Stomach (tissue), 9 donors: ENCODE measurements around the gene MED13L. TPM values are rescaled to one million over a fixed set of nuclear protein-coding genes. Genes with fewer than 3 reads are reported as not detected.

Source experiments
- DNase-seq, 2 donors: peaks; one replicate each; pipeline versions ENCODE4 v3.0.0 to v3.0.0-alpha.2; 2013 to 2019
- H3K27ac ChIP-seq, 5 donors: fragments of 200-600 bp in 4 of 5; sonication (generic) in 4 of 5; one replicate each; pipeline ENCODE4 v1.5.1; 2013 to 2019; ENCODE audit warnings: mild to moderate bottlenecking in 1 of 5, moderate library complexity in 1 of 5
- H3K27me3 ChIP-seq, 3 donors: fragments of 200-600 bp; sonication (generic); one replicate each; pipeline ENCODE4 v1.5.1; 2017 to 2019; ENCODE audit warnings: mixed run types in 1 of 3
- H3K36me3 ChIP-seq, 4 donors: fragments of 200-600 bp; sonication (generic); 1 replicate in 3 of 4; 2 replicates in 1 of 4; pipeline ENCODE4 v1.5.1; 2016 to 2019
- H3K4me1 ChIP-seq, 4 donors: fragments of 200-600 bp; sonication (generic); one replicate each; pipeline ENCODE4 v1.5.1; 2016 to 2019
- H3K4me3 ChIP-seq, 4 donors: fragments of 200-600 bp; sonication (generic) in 3 of 4; one replicate each; pipeline ENCODE4 v1.5.1; 2016 to 2019; ENCODE audit warnings: mild to moderate bottlenecking in 1 of 4
- H3K9me3 ChIP-seq, 4 donors: fragments of 200-600 bp; sonication (generic); one replicate each; pipeline ENCODE4 v1.5.1; 2016 to 2019
- CTCF ChIP-seq, 7 experiments: fragments of 450-650 bp in 4 of 7; fragments of 200-600 bp in 3 of 7; sonication (generic) in 3 of 7; IDR thresholded peaks; one replicate each; pipeline ENCODE4 v1.5.1; 2016 to 2019; ENCODE audit warnings: antibody characterized with exemption in 7 of 7, control low read depth in 2 of 7, mild to moderate bottlenecking in 1 of 7
- EP300 ChIP-seq: sonication (generic); formaldehyde crosslinking; IDR thresholded peaks from one replicate; pipeline ENCODE4 v1.6.1; 2017; ENCODE audit warnings: antibody characterized with exemption
- POLR2A ChIP-seq, 4 donors: fragments of 450-650 bp; IDR thresholded peaks; one replicate each; pipeline ENCODE4 v1.6.1; 2016; ENCODE audit warnings: antibody characterized with exemption in 4 of 4, control low read depth in 2 of 4, mild to moderate bottlenecking in 1 of 4, moderate library complexity in 1 of 4
- POLR2AphosphoS5 ChIP-seq, 3 donors: sonication (generic); formaldehyde crosslinking; IDR thresholded peaks; one replicate each; pipeline ENCODE4 v1.6.1; 2016; ENCODE audit warnings: antibody characterized with exemption in 3 of 3
- WGBS, 5 donors: extraction: QIAGEN DNeasy Blood & Tissue Kit in 3 of 5; methylation state at CpG; one replicate each; pipeline versions ENCODE4 v1.1.5 to v1.1.7; 2013 to 2018; 5-methylcytosine and 5-hydroxymethylcytosine counted together
- intact Hi-C: fragments of 100-400 bp; cut with DNase I; formaldehyde crosslinking; loops from one replicate; pipeline ENCODE4 v1.15.1; 2023; ENCODE audit warnings: low total_unique reads
- polyA plus RNA-seq, 3 donors: library from polyadenylated mRNA; stranded (reverse); fragments of 200-250 nt; gene quantifications; one replicate each; pipeline ENCODE4 v1.2.3, GENCODE V29; 2013
- total RNA-seq, 5 donors: library from RNA; depleted of rRNA; stranded (reverse); fragments of >200 nt; gene quantifications; one replicate each; pipeline versions ENCODE4 v1.1.0 to v1.2.3, GENCODE V29; 2014 to 2016
- donor health status: healthy with polysubstance abuse.
- donor health status: Bipolar disorder and iron deficiency.
- donor health status: healthy.

MED13L gene
- total and polyA plus RNA-seq, 8 donors: 10.4 to 305 (median 72.7) TPM

DNA sequence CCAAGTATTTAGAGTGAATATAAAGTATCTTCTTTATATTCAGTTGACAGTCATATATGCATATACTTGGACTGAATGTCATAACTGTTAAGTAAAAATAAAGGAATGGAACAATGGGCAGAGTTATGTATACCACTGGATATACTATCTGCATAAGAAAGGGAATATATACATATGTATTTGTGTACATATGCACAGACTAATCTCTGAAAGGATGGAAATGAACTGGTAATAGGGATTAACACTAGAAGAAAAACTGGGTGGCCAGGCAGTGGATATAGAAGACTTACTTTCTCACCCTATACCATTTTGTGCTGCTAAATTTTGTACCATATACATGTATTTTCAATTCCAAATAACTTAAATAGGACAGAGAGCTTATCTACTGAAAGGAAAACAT lies 200.1 kb downstream of the MED13L start:
- H3K27me3 ChIP-seq: no peaks in the 10 kb centered on the region
- H3K36me3 ChIP-seq: no peaks in the 10 kb centered on the region
- intact Hi-C loops: no loop called here
- no peak overlapping the region for H3K4me3 ChIP-seq
- no peaks in the 10 kb centered on the region for H3K9me3 ChIP-seq
- no peak overlapping the region for H3K27ac ChIP-seq
- no peak for DNase-seq
- H3K4me1 ChIP-seq: peaks cover 0 to 50% (median 23%) of the 10 kb centered on the region in 4 donors
- no peak for TF ChIP-seq POLR2AphosphoS5 (IDR thresholded peaks at IDR 0.05)
- TF ChIP-seq CTCF (IDR thresholded peaks at IDR 0.05): no peak
- TF ChIP-seq POLR2A (IDR thresholded peaks at IDR 0.05): no peak
- TF ChIP-seq EP300: no peak

GRCh38 chr12:116076399-116076798 lies 201.1 kb downstream of the MED13L start:
- no peaks in the 10 kb centered on the region for H3K27me3 ChIP-seq
- peaks cover 0 to 52% (median 26%) of the 10 kb centered on the region in 4 donors for H3K4me1 ChIP-seq
- no peaks in the 10 kb centered on the region for H3K36me3 ChIP-seq
- TF ChIP-seq POLR2AphosphoS5 (IDR thresholded peaks at IDR 0.05) (no peak), CTCF (IDR thresholded peaks at IDR 0.05) (no peak), POLR2A (IDR thresholded peaks at IDR 0.05) (no peak), EP300 (no peak)
- WGBS, 5 donors: 90 to 100% (median 95%) methylated on average over 1 of the region's 1 CpG
- H3K9me3 ChIP-seq: no peaks in the 10 kb centered on the region
- no peak for DNase-seq
- intact Hi-C loops: no loop called here
- H3K27ac ChIP-seq: no peak overlapping the region
- no peak overlapping the region for H3K4me3 ChIP-seq

- Histone ChIP-seq H3K4me1 (peaks cover 1 to 45% (median 21%) of the 10 kb centered on the region in 4 donors), H3K36me3 (no peaks in the 10 kb centered on the region), H3K27me3 (no peaks in the 10 kb centered on the region), H3K9me3 (no peaks in the 10 kb centered on the region), H3K4me3 (no peak overlapping the region), H3K27ac (no peak overlapping the region)
- intact Hi-C loops: no loop called here
- WGBS, 5 donors: 88 to 100% (median 98%) methylated on average over 1 of the region's 1 CpG
- no peak for DNase-seq
- no peak for TF ChIP-seq EP300
- no peak for TF ChIP-seq CTCF (IDR thresholded peaks at IDR 0.05)
- no peak for TF ChIP-seq POLR2AphosphoS5 (IDR thresholded peaks at IDR 0.05)
- no peak for TF ChIP-seq POLR2A (IDR thresholded peaks at IDR 0.05)
Measured at GRCh38 chr12:116074686-116075085, 202.8 kb downstream of the MED13L start.

- no peaks in the 10 kb centered on the region for H3K9me3 ChIP-seq
- intact Hi-C loops: no loop called here
- peaks cover 0 to 63% (median 31%) of the 10 kb centered on the region in 4 donors for H3K4me1 ChIP-seq
- DNase-seq: no peak
- 57 to 91% (median 87%) methylated on average over 2 of the region's 2 CpGs for WGBS, 5 donors
- no peak for TF ChIP-seq EP300
- TF ChIP-seq CTCF (IDR thresholded peaks at IDR 0.05): no peak
- no peak for TF ChIP-seq POLR2AphosphoS5 (IDR thresholded peaks at IDR 0.05)
- TF ChIP-seq POLR2A (IDR thresholded peaks at IDR 0.05): no peak
- no peaks in the 10 kb centered on the region for H3K36me3 ChIP-seq
- H3K27ac ChIP-seq: no peak overlapping the region
- H3K4me3 ChIP-seq: no peak overlapping the region
- no peaks in the 10 kb centered on the region for H3K27me3 ChIP-seq
Measured at GRCh38 chr12:116071555-116072230, 205.8 kb downstream of the MED13L start.
